PC-9 (cell line): ENCODE data around the gene DUXB. TPM values are rescaled to one million over a fixed set of nuclear protein-coding genes. Genes with fewer than 3 reads are reported as not detected.

Experiments
- BruUV-seq: library from RNA; stranded (reverse); fragments of 400-500 nt; replicated peaks from 2 replicates; lab custom pipeline; 2021; lab: Mats Ljungman, UMichigan
- CTCF ChIA-PET: fragments of 300-600 bp; sonication (Branson Sonifier 250); formaldehyde crosslinking; loops from one replicate; lab custom pipeline; 2022; ENCODE audit warnings: antibody characterized with exemption; lab: Charles Lee
- POLR2A ChIA-PET: fragments of 300-600 bp; sonication (Branson Sonifier 250); formaldehyde crosslinking; loops from one replicate; lab custom pipeline; 2022; ENCODE audit warnings: antibody characterized with exemption; ENCODE audit not compliant: unreplicated experiment; lab: Charles Lee
- DNase-seq, 2 experiments: peaks; one replicate each; pipeline versions ENCODE4 v3.0.0 to v3.0.0-alpha.2; 2015 to 2022; ENCODE audit warnings: mixed read lengths in 1 of 2
- H2AFZ ChIP-seq: fragments of 200-600 bp; sonication (generic); 2 replicates; pipeline ENCODE4 v1.8.1; 2017; ENCODE audit warnings: antibody characterized with exemption
- H3F3A ChIP-seq: fragments of 200-600 bp; sonication (generic); 2 replicates; pipeline ENCODE4 v1.8.1; 2017; ENCODE audit warnings: antibody characterized with exemption, mild to moderate bottlenecking, low read depth; ENCODE audit not compliant: insufficient read depth
- H3K27ac ChIP-seq: fragments of 200-600 bp; sonication (generic); 2 replicates; pipeline ENCODE4 v1.6.1; 2016; ENCODE audit warnings: mixed run types
- H3K27me3 ChIP-seq: fragments of 200-600 bp; sonication (generic); 2 replicates; pipeline ENCODE4 v1.6.1; 2016; ENCODE audit warnings: low read depth, mixed run types; ENCODE audit not compliant: insufficient read depth
- H3K36me3 ChIP-seq: fragments of 200-600 bp; sonication (generic); 2 replicates; pipeline ENCODE4 v1.6.1; 2016; ENCODE audit warnings: low read depth, mixed run types
- H3K4me1 ChIP-seq: fragments of 200-600 bp; sonication (generic); replicated peaks from 2 replicates; pipeline ENCODE4 v1.6.1; 2016; ENCODE audit warnings: mixed run types; ENCODE audit not compliant: insufficient read depth
- H3K4me2 ChIP-seq: fragments of 200-600 bp; sonication (generic); 2 replicates; pipeline ENCODE4 v1.6.1; 2017; ENCODE audit warnings: mixed run types
- H3K4me3 ChIP-seq: fragments of 200-600 bp; sonication (generic); 2 replicates; pipeline ENCODE4 v1.6.1; 2016; ENCODE audit warnings: mixed run types
- H3K79me2 ChIP-seq: fragments of 200-600 bp; sonication (generic); 2 replicates; pipeline ENCODE4 v1.6.1; 2017; ENCODE audit warnings: low read depth, mixed run types
- H3K9me2 ChIP-seq: fragments of 200-600 bp; sonication (generic); 2 replicates; pipeline ENCODE4 v1.8.1; 2017; ENCODE audit warnings: mild to moderate bottlenecking; ENCODE audit not compliant: insufficient read depth
- H3K9me3 ChIP-seq: fragments of 200-600 bp; sonication (generic); 2 replicates; pipeline ENCODE4 v1.8.1; 2016; ENCODE audit warnings: low read depth; ENCODE audit not compliant: insufficient read depth
- H4K20me1 ChIP-seq: fragments of 200-600 bp; sonication (generic); 2 replicates; pipeline ENCODE4 v1.8.1; 2017; ENCODE audit not compliant: insufficient read depth
- CTCF ChIP-seq: fragments of 200-600 bp; sonication (generic); conservative IDR thresholded peaks from 2 replicates; pipeline ENCODE4 v1.6.1; 2017; ENCODE audit warnings: mixed run types, antibody characterized with exemption, mild to moderate bottlenecking, moderate library complexity
- EZH2 ChIP-seq: fragments of 200-600 bp; sonication (generic); IDR thresholded peaks from 2 replicates; pipeline ENCODE4 v1.8.0; 2017; ENCODE audit warnings: antibody characterized with exemption, low read depth
- intact Hi-C: fragments of 100-400 bp; cut with micrococcal nuclease; formaldehyde crosslinking; loops from one replicate; pipeline ENCODE4 v1.10.0; 2022; ENCODE audit not compliant: unreplicated experiment
- total RNA-seq: library from RNA; stranded (reverse); gene quantifications from 2 replicates; pipeline ENCODE4 v1.2.3, GENCODE V29; 2021

DUXB gene
- total RNA-seq, 1 experiment from 2014 or later: not detected

DNA sequence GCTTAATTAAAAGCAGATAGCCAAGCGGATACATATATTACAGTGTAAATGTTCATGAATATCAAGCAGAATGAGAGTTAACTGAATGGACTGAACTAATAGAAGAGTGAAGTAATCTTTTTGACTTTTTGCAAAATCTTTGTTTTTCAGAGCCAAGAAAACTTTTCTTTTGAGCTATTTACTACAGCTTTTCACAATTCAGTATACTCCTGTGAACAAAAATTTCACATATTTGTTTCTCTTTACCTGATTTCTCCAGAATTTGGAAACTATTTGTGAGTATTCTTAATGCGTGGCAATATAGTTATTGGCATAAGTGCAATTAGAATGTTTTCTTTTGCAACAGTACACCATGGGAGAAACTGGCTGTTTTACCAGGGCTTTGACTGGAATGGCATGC is 9.1 kb upstream of the DUXB start:
- Histone ChIP-seq H3K4me3 (no peak overlapping the region), H3K4me1 (no peaks in the 10 kb centered on the region), H3K27ac (no peak overlapping the region), H2AFZ (no peak overlapping the region), H3K9me3 (no peaks in the 10 kb centered on the region), H3K9me2 (no peaks in the 10 kb centered on the region), H3K4me2 (no peak overlapping the region), H3F3A (no peaks in the 10 kb centered on the region), H3K36me3 (no peaks in the 10 kb centered on the region), H4K20me1 (no peaks in the 10 kb centered on the region), H3K79me2 (no peaks in the 10 kb centered on the region), H3K27me3 (peaks cover 5% of the 10 kb centered on the region; the same call in 1 of the 2 replicates)
- CTCF ChIA-PET: no interaction called here
- POLR2A ChIA-PET: no interaction called here
- TF ChIP-seq EZH2 (no peak), CTCF (no peak)
- DNase-seq: no peak
- no TSS peak for BruUV-seq
- intact Hi-C loops: no loop called here

DNA sequence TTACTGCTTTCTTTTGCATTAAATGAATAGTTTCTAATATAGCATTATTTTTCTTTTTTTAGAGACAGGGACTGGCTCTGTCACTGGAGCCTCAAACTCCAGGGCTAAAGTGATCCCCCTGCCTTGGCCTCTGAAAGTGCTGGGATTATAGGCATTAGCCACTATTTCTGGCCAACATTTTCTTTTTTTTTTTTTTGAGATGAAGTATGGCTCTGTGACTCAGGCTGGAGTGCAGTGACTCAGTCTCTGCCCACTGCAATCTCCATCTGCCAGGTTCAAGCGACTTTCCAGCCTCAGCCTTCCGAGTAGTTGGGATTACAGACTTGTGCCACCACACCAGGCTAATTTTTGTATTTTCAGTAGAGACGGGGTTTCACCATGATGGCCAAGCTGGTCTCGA is 2.0 kb upstream of the DUXB start:
- Histone ChIP-seq H3K27ac (no peak overlapping the region), H2AFZ (no peak overlapping the region), H3K27me3 (no peaks in the 10 kb centered on the region), H3K9me3 (no peaks in the 10 kb centered on the region), H4K20me1 (no peaks in the 10 kb centered on the region), H3K4me3 (no peak overlapping the region), H3K36me3 (no peaks in the 10 kb centered on the region), H3K9me2 (no peaks in the 10 kb centered on the region; the same call in 1 of the 2 replicates), H3F3A (no peaks in the 10 kb centered on the region), H3K4me2 (no peak overlapping the region), H3K79me2 (no peaks in the 10 kb centered on the region), H3K4me1 (no peaks in the 10 kb centered on the region)
- no TSS peak for BruUV-seq
- ChIA-PET POLR2A (no interaction called here), CTCF (interaction anchor here (0.7 kb wide), 1 partner anchor 1380 kb away, joined by 5 read pairs; no protein-coding TSS in a partner anchor)
- TF ChIP-seq EZH2 (no peak), CTCF (no peak)
- no peak for DNase-seq
- intact Hi-C loops: no loop called here

GRCh38 chr16:75702242-75702641 is 981 bp upstream of the DUXB start:
- no peak overlapping the region for H2AFZ ChIP-seq
- H3K79me2 ChIP-seq: no peaks in the 10 kb centered on the region
- no TSS peak for BruUV-seq
- TF ChIP-seq EZH2 (no peak), CTCF (no peak)
- H3K9me3 ChIP-seq: no peaks in the 10 kb centered on the region
- no peak for DNase-seq
- ChIA-PET POLR2A (interaction anchor here (0.6 kb wide), 1 partner anchor 960 kb away, joined by 3 read pairs; no protein-coding TSS in a partner anchor), CTCF (no interaction called here)
- H3K27me3 ChIP-seq: no peaks in the 10 kb centered on the region
- no peak overlapping the region for H3K4me3 ChIP-seq
- intact Hi-C loops: no loop called here
- no peaks in the 10 kb centered on the region for H3K4me1 ChIP-seq
- no peaks in the 10 kb centered on the region; the same call in 1 of the 2 replicates for H3K9me2 ChIP-seq
- no peak overlapping the region for H3K27ac ChIP-seq
- H3K36me3 ChIP-seq: no peaks in the 10 kb centered on the region
- no peaks in the 10 kb centered on the region for H3F3A ChIP-seq
- no peak overlapping the region for H3K4me2 ChIP-seq
- no peaks in the 10 kb centered on the region for H4K20me1 ChIP-seq
